SK-N-SH (cell line): ENCODE measurements around the gene F2RL2. TPM values are rescaled to one million over a fixed set of nuclear protein-coding genes. Genes with fewer than 3 reads are reported as not detected.

Source experiments
- CTCF ChIA-PET: fragments of 300-600, 350-600 bp; formaldehyde crosslinking; extraction: SDS; loops from one replicate; lab custom pipeline; 2021; lab: Yijun Ruan, JAX
- POLR2A ChIA-PET: fragments of 350-600 bp; sonication (Branson Sonifier 250); formaldehyde crosslinking; extraction: SDS; loops from one replicate; lab custom pipeline; 2020; ENCODE audit warnings: antibody characterized with exemption, inconsistent platforms; lab: Yijun Ruan, JAX
- DNase-seq: peaks from one replicate; pipeline ENCODE4 v3.0.0; 2012
- H2AFZ ChIP-seq: fragments of 200-600 bp; sonication (generic); 2 replicates; pipeline ENCODE4 v1.8.1; 2016; ENCODE audit warnings: antibody characterized with exemption, mild to moderate bottlenecking, low read depth
- H3F3A ChIP-seq: fragments of 200-600 bp; sonication (generic); replicated peaks from 2 replicates; pipeline ENCODE3; 2016; ENCODE audit warnings: antibody characterized with exemption, mild to moderate bottlenecking; ENCODE audit not compliant: insufficient read depth
- H3K27ac ChIP-seq, 2 experiments: fragments of 200-500 bp in 1 of 2; fragments of 200-600 bp in 1 of 2; sonication (Bioruptor generic) in 1 of 2; sonication (generic), shearing (Covaris generic) in 1 of 2; 2 replicates each; pipeline versions ENCODE4 v1.5.1 to v1.6.1; 2014 to 2016; ENCODE audit warnings: low read depth in 2 of 2, inconsistent platforms in 1 of 2, low read length in 1 of 2, mild to moderate bottlenecking in 1 of 2, mixed read lengths in 1 of 2
- H3K27me3 ChIP-seq: fragments of 200-600 bp; sonication (generic), shearing (Covaris generic); 2 replicates; pipeline ENCODE4 v1.6.1; 2016; ENCODE audit warnings: mixed run types; ENCODE audit not compliant: insufficient read depth
- H3K36me3 ChIP-seq, 2 experiments: fragments of 200-500 bp in 1 of 2; fragments of 200-600 bp in 1 of 2; sonication (Bioruptor generic) in 1 of 2; sonication (generic) in 1 of 2; replicated peaks in 1 of 2; 2 replicates each; pipeline versions ENCODE3 to v1.5.1; 2014 to 2016; ENCODE audit warnings: low read length in 1 of 2, mild to moderate bottlenecking in 1 of 2; ENCODE audit not compliant: insufficient read depth in 2 of 2, control insufficient read depth in 1 of 2
- H3K4me1 ChIP-seq, 2 experiments: fragments of 200-500 bp in 1 of 2; fragments of 200-600 bp in 1 of 2; sonication (Bioruptor generic) in 1 of 2; sonication (generic), shearing (Covaris generic) in 1 of 2; 2 replicates each; pipeline versions ENCODE4 v1.5.1 to v1.6.1; 2014 to 2016; ENCODE audit warnings: low read depth in 1 of 2, low read length in 1 of 2, mixed run types in 1 of 2; ENCODE audit not compliant: insufficient read depth in 2 of 2, control insufficient read depth in 1 of 2
- H3K4me2 ChIP-seq: fragments of 200-600 bp; sonication (generic), shearing (Covaris generic); 2 replicates; pipeline ENCODE4 v1.6.1; 2017; ENCODE audit warnings: mixed run types
- H3K4me3 ChIP-seq, 2 experiments: fragments of 200-500 bp in 1 of 2; fragments of 200-600 bp in 1 of 2; sonication (Bioruptor generic) in 1 of 2; sonication (generic), shearing (Covaris generic) in 1 of 2; 2 replicates each; pipeline versions ENCODE4 v1.5.1 to v1.8.1; 2014 to 2016; ENCODE audit warnings: low read depth in 2 of 2, inconsistent platforms in 1 of 2, low read length in 1 of 2, mild to moderate bottlenecking in 1 of 2, mixed read lengths in 1 of 2, moderate library complexity in 1 of 2
- H3K79me2 ChIP-seq: fragments of 200-600 bp; sonication (generic); 2 replicates; pipeline ENCODE4 v1.8.1; 2017; ENCODE audit warnings: mild to moderate bottlenecking; ENCODE audit not compliant: insufficient read depth
- H3K9ac ChIP-seq: fragments of 200-600 bp; sonication (generic); 2 replicates; pipeline ENCODE4 v1.6.1; 2017; ENCODE audit warnings: mixed run types
- H3K9me2 ChIP-seq: fragments of 200-600 bp; sonication (generic); 2 replicates; pipeline ENCODE4 v1.6.1; 2017; ENCODE audit warnings: mixed run types
- H3K9me3 ChIP-seq: fragments of 200-600 bp; sonication (generic); 2 replicates; pipeline ENCODE4 v1.6.1; 2017; ENCODE audit warnings: mixed run types, mild to moderate bottlenecking, moderate library complexity
- H4K20me1 ChIP-seq: fragments of 200-600 bp; sonication (generic); 2 replicates; pipeline ENCODE4 v1.6.1; 2017; ENCODE audit warnings: mild to moderate bottlenecking, mixed run types; ENCODE audit not compliant: insufficient read depth
- EP300 ChIP-seq, 2 experiments: IDR thresholded peaks; 2 replicates each; pipeline versions ENCODE4 v1.4.0 to v1.6.1; 2012; ENCODE audit warnings: borderline replicate concordance in 1 of 2, low read depth in 1 of 2, low read length in 1 of 2
- EZH2phosphoT487 ChIP-seq: fragments of 200-600 bp; sonication (generic); IDR thresholded peaks from 2 replicates; pipeline ENCODE4 v1.6.1; 2017; ENCODE audit warnings: low read depth, mixed run types, mild to moderate bottlenecking, antibody characterized with exemption, moderate library complexity, borderline replicate concordance
- GATA2 ChIP-seq: sonication (generic); formaldehyde crosslinking; IDR thresholded peaks from 2 replicates; pipeline ENCODE4 v1.5.0; 2020; ENCODE audit warnings: mild to moderate bottlenecking, missing genetic modification reagents
- JUND ChIP-seq: IDR thresholded peaks from 2 replicates; pipeline ENCODE4 v1.4.0; 2012
- POLR2AphosphoS5 ChIP-seq: IDR thresholded peaks from 2 replicates; pipeline ENCODE4 v1.6.1; 2012; ENCODE audit warnings: low read depth, low read length
- SIN3A ChIP-seq: IDR thresholded peaks from 2 replicates; pipeline ENCODE4 v1.6.1; 2012; ENCODE audit warnings: low read depth, mild to moderate bottlenecking, low read length, moderate library complexity, borderline replicate concordance
- TAF1 ChIP-seq: IDR thresholded peaks from 2 replicates; pipeline ENCODE4 v1.6.1; 2012; ENCODE audit warnings: low read depth, mild to moderate bottlenecking, low read length, moderate library complexity, borderline replicate concordance
- TCF12 ChIP-seq: IDR thresholded peaks from 2 replicates; pipeline ENCODE4 v1.4.0; 2012
- YY1 ChIP-seq: IDR thresholded peaks from 2 replicates; pipeline ENCODE4 v1.4.0; 2012; ENCODE audit warnings: low read depth, mild to moderate bottlenecking
- WGBS: methylation state at CpG from one replicate; pipeline ENCODE4 v1.1.6; 2017; ENCODE audit warnings: low lambda C conversion rate; 5-methylcytosine and 5-hydroxymethylcytosine counted together
- polyA plus RNA-seq, 3 experiments: library from polyadenylated mRNA; depleted of rRNA; stranded (reverse); fragments of >200 nt; gene quantifications; 2 replicates each; pipeline ENCODE4 v1.2.3, GENCODE V29; 2012
- TF ChIP-seq, protein P1 (sequence below): IDR thresholded peaks from 2 replicates; pipeline ENCODE4; 2012
- TF ChIP-seq, protein P2 (sequence below): IDR thresholded peaks from 2 replicates; pipeline ENCODE4 v1.6.1; 2012; ENCODE audit warnings: mild to moderate bottlenecking, low read depth, low read length, moderate library complexity
- TF ChIP-seq, protein P3 (sequence below): fragments of 200-600 bp; sonication (generic); IDR thresholded peaks from 2 replicates; pipeline ENCODE4 v1.6.1; 2017; ENCODE audit warnings: antibody characterized with exemption, mild to moderate bottlenecking, moderate library complexity
- TF ChIP-seq, protein P4 (sequence below): IDR thresholded peaks from 2 replicates; pipeline ENCODE4 v1.4.0; 2012; ENCODE audit warnings: low read depth

F2RL2 gene
- polyA plus RNA-seq, 1 of the 3 experiments (the other 2 are of a cell fraction), result 29.4 TPM

DNA sequence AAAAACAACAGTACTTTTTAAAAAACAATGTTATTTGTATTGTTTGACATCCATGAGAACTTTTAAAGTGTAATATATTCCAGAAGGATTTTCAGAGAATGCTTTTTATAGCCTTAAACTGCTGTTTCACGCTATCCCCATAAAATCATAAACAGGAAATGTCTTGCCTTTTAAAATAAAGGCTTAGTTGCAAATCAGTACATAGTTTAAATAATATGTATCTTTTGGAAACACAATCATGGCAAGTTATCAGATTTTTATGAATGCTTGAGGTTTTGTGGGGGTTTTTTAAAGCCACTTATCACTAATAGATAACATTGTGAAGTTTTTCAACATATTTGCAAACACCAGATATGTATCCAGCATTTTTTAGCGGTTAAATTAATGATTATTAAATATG is 37.2 kb upstream of the F2RL2 start:
- Histone ChIP-seq H2AFZ (no peak overlapping the region), H3K4me3 (no peak overlapping the region)
- DNase-seq, result no peak

DNA sequence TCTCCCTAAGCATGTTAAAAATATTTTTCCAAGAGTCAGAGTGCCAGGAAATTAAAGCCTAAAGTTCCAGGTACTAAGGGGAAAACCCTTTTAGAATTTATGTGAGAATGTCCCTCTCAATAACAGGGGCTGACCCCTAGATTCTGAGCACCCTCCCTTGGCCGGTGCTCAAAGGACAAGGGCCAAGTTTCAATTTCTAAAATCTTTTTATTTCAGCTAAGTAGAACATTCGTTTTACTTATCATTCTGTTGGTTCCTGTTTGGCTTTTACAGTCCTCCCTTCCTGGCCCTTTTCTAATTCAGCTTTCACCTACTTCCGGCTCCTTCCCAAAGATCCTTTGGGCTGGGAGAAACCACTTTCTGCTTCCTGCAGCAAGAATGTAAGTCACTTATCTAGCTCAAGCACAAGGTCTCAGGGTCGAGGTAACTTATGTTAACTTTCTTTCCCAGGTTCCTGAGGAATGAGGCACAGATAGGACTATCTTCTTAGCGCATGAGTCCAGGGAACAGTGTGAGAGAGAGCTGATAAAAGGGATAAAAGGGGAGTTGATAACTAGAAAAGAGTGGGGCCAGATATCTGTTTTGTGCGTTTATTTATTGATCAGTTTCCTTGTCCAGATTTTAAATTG is 34.6 kb upstream of the F2RL2 start:
- Histone ChIP-seq H4K20me1 (no peaks in the 10 kb centered on the region), H3K79me2 (no peaks in the 10 kb centered on the region), H3K27ac (no peak overlapping the region), H3K9ac (no peak overlapping the region), H3K36me3 (peaks cover 0 to 5% of the 10 kb centered on the region in 2 experiments), H3K4me1 (peaks cover 0 to 12% of the 10 kb centered on the region in 2 experiments; a peak in 3 of 4 replicates), H3K9me3 (no peaks in the 10 kb centered on the region), H2AFZ (no peak overlapping the region), H3F3A (no peaks in the 10 kb centered on the region), H3K4me3 (no peak overlapping the region), H3K4me2 (no peak overlapping the region), H3K9me2 (no peaks in the 10 kb centered on the region), H3K27me3 (no peaks in the 10 kb centered on the region)
- ChIA-PET POLR2A (no interaction called here), CTCF (interaction anchor here (0.7 to 1.4 kb wide), 4 partner anchors 14 to 117 kb away, joined by 3 to 5 read pairs (median 3); no protein-coding TSS in a partner anchor)
- no peak for TF ChIP-seq POLR2AphosphoS5
- no peak for TF ChIP-seq GATA2 (CRISPR knock-in tag)
- TF ChIP-seq SIN3A, result no peak
- no peak for TF ChIP-seq TCF12
- TF ChIP-seq JUND, result no peak
- TF ChIP-seq, protein P1, sequence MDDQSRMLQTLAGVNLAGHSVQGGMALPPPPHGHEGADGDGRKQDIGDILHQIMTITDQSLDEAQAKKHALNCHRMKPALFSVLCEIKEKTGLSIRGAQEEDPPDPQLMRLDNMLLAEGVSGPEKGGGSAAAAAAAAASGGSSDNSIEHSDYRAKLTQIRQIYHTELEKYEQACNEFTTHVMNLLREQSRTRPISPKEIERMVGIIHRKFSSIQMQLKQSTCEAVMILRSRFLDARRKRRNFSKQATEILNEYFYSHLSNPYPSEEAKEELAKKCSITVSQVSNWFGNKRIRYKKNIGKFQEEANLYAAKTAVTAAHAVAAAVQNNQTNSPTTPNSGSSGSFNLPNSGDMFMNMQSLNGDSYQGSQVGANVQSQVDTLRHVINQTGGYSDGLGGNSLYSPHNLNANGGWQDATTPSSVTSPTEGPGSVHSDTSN, result no peak
- 70% methylated on average over 6 of the region's 6 CpGs for WGBS
- DNase-seq, result no peak

More for the DNA sequence above, 37.2 kb upstream of the F2RL2 start:
- Histone ChIP-seq H3K9me2 (no peaks in the 10 kb centered on the region), H3K9ac (no peak overlapping the region), H3K4me2 (no peak overlapping the region), H4K20me1 (no peaks in the 10 kb centered on the region), H3K4me1 (peaks cover 0 to 12% of the 10 kb centered on the region in 2 experiments; a peak in 3 of 4 replicates), H3K27ac (no peak overlapping the region; a peak in 1 of 4 replicates), H3K36me3 (peaks cover 0 to 5% of the 10 kb centered on the region in 2 experiments), H3F3A (no peaks in the 10 kb centered on the region), H3K9me3 (no peaks in the 10 kb centered on the region), H3K79me2 (no peaks in the 10 kb centered on the region), H3K27me3 (no peaks in the 10 kb centered on the region)
- 82% methylated on average over 2 of the region's 2 CpGs for WGBS
- CTCF ChIA-PET, result interaction anchor here (0.6 kb wide), 1 partner anchor 115 kb away, joined by 3 read pairs; no protein-coding TSS in a partner anchor
- TF ChIP-seq EP300 (IDR thresholded peaks at IDR 0.05; ENCODE audit: borderline replicate concordance in 1 of 2, low read depth in 1 of 2, low read length in 1 of 2) (0 out of 4 replicates have a peak, but pooled peaks of 1 of the 2 experiments have one; percentile 16), SIN3A (no peak)
- POLR2A ChIA-PET, result no interaction called here

DNA sequence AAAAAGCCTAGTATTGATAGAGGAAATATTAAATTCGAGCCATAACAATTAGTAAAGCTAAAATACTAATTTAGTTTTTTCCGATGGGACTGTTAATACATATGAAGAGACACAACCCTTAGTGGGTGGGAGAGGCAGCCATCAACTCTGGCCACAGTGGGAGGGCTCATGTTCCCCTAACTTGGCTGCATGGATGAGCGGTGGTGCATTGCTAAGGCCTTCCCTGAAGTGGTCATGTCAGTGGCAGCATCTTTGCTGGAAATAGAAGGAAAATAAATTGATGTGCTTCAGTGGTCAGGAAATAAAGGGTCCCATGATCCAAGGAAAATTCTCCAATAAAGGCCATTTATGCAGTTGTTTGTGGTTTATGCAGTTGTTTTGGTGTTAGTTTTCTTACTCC is 33.9 kb upstream of the F2RL2 start:
- no peak overlapping the region for H2AFZ ChIP-seq
- whole genome bisulfite sequencing, result 95% methylated on average over 3 of the region's 3 CpGs
- peaks cover 0 to 12% of the 10 kb centered on the region in 2 experiments; a peak in 3 of 4 replicates for H3K4me1 ChIP-seq
- H3K27me3 ChIP-seq, result no peaks in the 10 kb centered on the region
- H3K27ac ChIP-seq, result no peak overlapping the region
- ChIA-PET CTCF (interaction anchor here (0.9 to 1.4 kb wide), 2 partner anchors 13 to 117 kb away, joined by 3 to 5 read pairs; no protein-coding TSS in a partner anchor), POLR2A (no interaction called here)
- H3K36me3 ChIP-seq, result peaks cover 0 to 5% of the 10 kb centered on the region in 2 experiments
- no peak overlapping the region for H3K4me2 ChIP-seq
- DNase-seq, result no peak
- no peak overlapping the region for H3K9ac ChIP-seq
- H3K79me2 ChIP-seq, result no peaks in the 10 kb centered on the region
- no peaks in the 10 kb centered on the region for H4K20me1 ChIP-seq
- H3K9me2 ChIP-seq, result no peaks in the 10 kb centered on the region
- H3K9me3 ChIP-seq, result no peaks in the 10 kb centered on the region
- no peaks in the 10 kb centered on the region for H3F3A ChIP-seq
- H3K4me3 ChIP-seq, result no peak overlapping the region
- TF ChIP-seq, protein P2, sequence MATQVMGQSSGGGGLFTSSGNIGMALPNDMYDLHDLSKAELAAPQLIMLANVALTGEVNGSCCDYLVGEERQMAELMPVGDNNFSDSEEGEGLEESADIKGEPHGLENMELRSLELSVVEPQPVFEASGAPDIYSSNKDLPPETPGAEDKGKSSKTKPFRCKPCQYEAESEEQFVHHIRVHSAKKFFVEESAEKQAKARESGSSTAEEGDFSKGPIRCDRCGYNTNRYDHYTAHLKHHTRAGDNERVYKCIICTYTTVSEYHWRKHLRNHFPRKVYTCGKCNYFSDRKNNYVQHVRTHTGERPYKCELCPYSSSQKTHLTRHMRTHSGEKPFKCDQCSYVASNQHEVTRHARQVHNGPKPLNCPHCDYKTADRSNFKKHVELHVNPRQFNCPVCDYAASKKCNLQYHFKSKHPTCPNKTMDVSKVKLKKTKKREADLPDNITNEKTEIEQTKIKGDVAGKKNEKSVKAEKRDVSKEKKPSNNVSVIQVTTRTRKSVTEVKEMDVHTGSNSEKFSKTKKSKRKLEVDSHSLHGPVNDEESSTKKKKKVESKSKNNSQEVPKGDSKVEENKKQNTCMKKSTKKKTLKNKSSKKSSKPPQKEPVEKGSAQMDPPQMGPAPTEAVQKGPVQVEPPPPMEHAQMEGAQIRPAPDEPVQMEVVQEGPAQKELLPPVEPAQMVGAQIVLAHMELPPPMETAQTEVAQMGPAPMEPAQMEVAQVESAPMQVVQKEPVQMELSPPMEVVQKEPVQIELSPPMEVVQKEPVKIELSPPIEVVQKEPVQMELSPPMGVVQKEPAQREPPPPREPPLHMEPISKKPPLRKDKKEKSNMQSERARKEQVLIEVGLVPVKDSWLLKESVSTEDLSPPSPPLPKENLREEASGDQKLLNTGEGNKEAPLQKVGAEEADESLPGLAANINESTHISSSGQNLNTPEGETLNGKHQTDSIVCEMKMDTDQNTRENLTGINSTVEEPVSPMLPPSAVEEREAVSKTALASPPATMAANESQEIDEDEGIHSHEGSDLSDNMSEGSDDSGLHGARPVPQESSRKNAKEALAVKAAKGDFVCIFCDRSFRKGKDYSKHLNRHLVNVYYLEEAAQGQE, result no peak
- TF ChIP-seq, protein P3, sequence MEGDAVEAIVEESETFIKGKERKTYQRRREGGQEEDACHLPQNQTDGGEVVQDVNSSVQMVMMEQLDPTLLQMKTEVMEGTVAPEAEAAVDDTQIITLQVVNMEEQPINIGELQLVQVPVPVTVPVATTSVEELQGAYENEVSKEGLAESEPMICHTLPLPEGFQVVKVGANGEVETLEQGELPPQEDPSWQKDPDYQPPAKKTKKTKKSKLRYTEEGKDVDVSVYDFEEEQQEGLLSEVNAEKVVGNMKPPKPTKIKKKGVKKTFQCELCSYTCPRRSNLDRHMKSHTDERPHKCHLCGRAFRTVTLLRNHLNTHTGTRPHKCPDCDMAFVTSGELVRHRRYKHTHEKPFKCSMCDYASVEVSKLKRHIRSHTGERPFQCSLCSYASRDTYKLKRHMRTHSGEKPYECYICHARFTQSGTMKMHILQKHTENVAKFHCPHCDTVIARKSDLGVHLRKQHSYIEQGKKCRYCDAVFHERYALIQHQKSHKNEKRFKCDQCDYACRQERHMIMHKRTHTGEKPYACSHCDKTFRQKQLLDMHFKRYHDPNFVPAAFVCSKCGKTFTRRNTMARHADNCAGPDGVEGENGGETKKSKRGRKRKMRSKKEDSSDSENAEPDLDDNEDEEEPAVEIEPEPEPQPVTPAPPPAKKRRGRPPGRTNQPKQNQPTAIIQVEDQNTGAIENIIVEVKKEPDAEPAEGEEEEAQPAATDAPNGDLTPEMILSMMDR, result no peak
- TF ChIP-seq EZH2phosphoT487 (no peak), YY1 (no peak), TCF12 (no peak), TAF1 (no peak)
- TF ChIP-seq, protein P4, sequence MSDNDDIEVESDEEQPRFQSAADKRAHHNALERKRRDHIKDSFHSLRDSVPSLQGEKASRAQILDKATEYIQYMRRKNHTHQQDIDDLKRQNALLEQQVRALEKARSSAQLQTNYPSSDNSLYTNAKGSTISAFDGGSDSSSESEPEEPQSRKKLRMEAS, result no peak
